Effector memory CD4-positive, alpha-beta T cell (primary cell): ENCODE measurements around the gene LIN28B.

Experiments used
- DNase-seq, 3 donors: peaks; one replicate each; pipeline ENCODE4 v3.0.0-alpha.2; 2020
- H3K27ac ChIP-seq: 2 replicates; pipeline ENCODE4 v1.7.0; 2013; ENCODE audit warnings: mild to moderate bottlenecking, low read length, moderate library complexity; ENCODE audit not compliant: insufficient read depth, poor library complexity, severe bottlenecking
- H3K27me3 ChIP-seq: replicated peaks from 2 replicates; pipeline ENCODE4 v1.7.0; 2013; ENCODE audit warnings: mild to moderate bottlenecking, low read length; ENCODE audit not compliant: insufficient read depth, control insufficient read depth, poor library complexity, severe bottlenecking
- H3K36me3 ChIP-seq: 2 replicates; pipeline ENCODE4 v1.7.0; 2013; ENCODE audit warnings: mild to moderate bottlenecking, low read length, moderate library complexity; ENCODE audit not compliant: control insufficient read depth, insufficient read depth
- H3K4me1 ChIP-seq: 2 replicates; pipeline ENCODE4 v1.7.0; 2013; ENCODE audit warnings: low read length, mild to moderate bottlenecking; ENCODE audit not compliant: control insufficient read depth, insufficient read depth, poor library complexity, severe bottlenecking
- H3K4me3 ChIP-seq: 2 replicates; pipeline ENCODE4 v1.7.0; 2013; ENCODE audit warnings: low read length, low read depth, mild to moderate bottlenecking; ENCODE audit not compliant: insufficient read depth, poor library complexity, severe bottlenecking
- H3K9me3 ChIP-seq: 2 replicates; pipeline ENCODE4 v1.7.0; 2013; ENCODE audit warnings: mild to moderate bottlenecking, low read length, moderate library complexity; ENCODE audit not compliant: control insufficient read depth

LIN28B gene

GRCh38 chr6:105029581-105029980 is 72.7 kb downstream of the LIN28B start:
- H3K4me3 ChIP-seq: no peak overlapping the region
- no peaks in the 10 kb centered on the region for H3K36me3 ChIP-seq
- no peaks in the 10 kb centered on the region for H3K4me1 ChIP-seq
- H3K27ac ChIP-seq: no peak overlapping the region
- H3K27me3 ChIP-seq: no peaks in the 10 kb centered on the region
- no peak for DNase-seq
- no peaks in the 10 kb centered on the region for H3K9me3 ChIP-seq

DNA sequence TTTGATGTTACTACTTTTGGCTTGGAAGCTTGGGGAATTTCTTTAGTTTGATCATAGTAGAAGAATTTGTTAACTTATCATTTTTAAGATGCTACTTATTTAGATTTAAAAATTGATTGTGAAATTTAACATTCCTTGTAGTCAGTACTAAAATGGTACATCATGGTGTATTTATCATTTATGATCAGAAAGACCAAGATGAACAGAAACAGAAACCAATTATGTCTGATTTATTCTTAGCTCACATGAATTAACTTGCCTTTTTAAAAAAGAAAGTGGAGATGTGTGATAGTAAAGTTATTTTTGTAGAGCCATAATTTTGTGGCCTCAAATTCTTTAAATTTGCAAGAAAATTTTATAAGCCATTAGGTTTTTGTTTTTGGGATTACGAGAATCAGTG is 77.6 kb downstream of the LIN28B start:
- no peak for DNase-seq
- H3K4me3 ChIP-seq: no peak overlapping the region
- no peaks in the 10 kb centered on the region for H3K4me1 ChIP-seq
- H3K36me3 ChIP-seq: no peaks in the 10 kb centered on the region
- H3K27me3 ChIP-seq: no peaks in the 10 kb centered on the region
- no peaks in the 10 kb centered on the region for H3K9me3 ChIP-seq
- no peak overlapping the region for H3K27ac ChIP-seq

GRCh38 chr6:105035299-105035698 is 78.4 kb downstream of the LIN28B start:
- Histone ChIP-seq H3K36me3 (no peaks in the 10 kb centered on the region), H3K4me1 (no peaks in the 10 kb centered on the region), H3K9me3 (no peaks in the 10 kb centered on the region), H3K4me3 (no peak overlapping the region), H3K27me3 (no peaks in the 10 kb centered on the region), H3K27ac (no peak overlapping the region)
- DNase-seq: no peak

DNA sequence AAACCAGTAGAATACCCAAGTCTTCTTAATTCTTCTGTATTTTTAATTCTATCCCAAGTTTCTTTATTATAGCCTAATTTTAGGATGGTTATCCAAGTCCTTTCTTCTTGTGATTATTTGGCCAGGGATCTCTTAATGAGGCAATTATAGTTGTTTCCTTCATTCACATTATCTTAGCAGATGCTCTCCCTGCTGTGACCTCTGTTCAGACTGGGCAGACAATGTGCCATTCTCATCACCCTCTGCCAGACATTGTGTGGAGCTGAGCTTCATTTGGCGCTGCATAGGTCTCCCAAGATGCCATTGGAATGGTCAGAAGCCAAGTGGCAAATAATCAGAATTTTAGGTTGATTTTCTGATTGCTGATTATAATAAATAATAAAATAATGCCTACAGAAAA is 79.4 kb downstream of the LIN28B start:
- no peak for DNase-seq
- no peaks in the 10 kb centered on the region for H3K4me1 ChIP-seq
- H3K4me3 ChIP-seq: no peak overlapping the region
- no peaks in the 10 kb centered on the region for H3K27me3 ChIP-seq
- H3K36me3 ChIP-seq: no peaks in the 10 kb centered on the region
- no peak overlapping the region for H3K27ac ChIP-seq
- H3K9me3 ChIP-seq: no peaks in the 10 kb centered on the region

- no peaks in the 10 kb centered on the region for H3K4me1 ChIP-seq
- H3K36me3 ChIP-seq: no peaks in the 10 kb centered on the region
- H3K9me3 ChIP-seq: no peaks in the 10 kb centered on the region
- no peaks in the 10 kb centered on the region for H3K27me3 ChIP-seq
- DNase-seq: no peak
- H3K27ac ChIP-seq: no peak overlapping the region
- H3K4me3 ChIP-seq: no peak overlapping the region
These were observed 81.4 kb downstream of the LIN28B start for GRCh38 chr6:105038259-105038658.

- DNase-seq: no peak
- H3K4me3 ChIP-seq: no peak overlapping the region
- no peak overlapping the region for H3K27ac ChIP-seq
- no peaks in the 10 kb centered on the region for H3K4me1 ChIP-seq
- no peaks in the 10 kb centered on the region for H3K9me3 ChIP-seq
- no peaks in the 10 kb centered on the region for H3K36me3 ChIP-seq
- H3K27me3 ChIP-seq: no peaks in the 10 kb centered on the region
These were observed 85.0 kb downstream of the LIN28B start for GRCh38 chr6:105041880-105042279.

DNA sequence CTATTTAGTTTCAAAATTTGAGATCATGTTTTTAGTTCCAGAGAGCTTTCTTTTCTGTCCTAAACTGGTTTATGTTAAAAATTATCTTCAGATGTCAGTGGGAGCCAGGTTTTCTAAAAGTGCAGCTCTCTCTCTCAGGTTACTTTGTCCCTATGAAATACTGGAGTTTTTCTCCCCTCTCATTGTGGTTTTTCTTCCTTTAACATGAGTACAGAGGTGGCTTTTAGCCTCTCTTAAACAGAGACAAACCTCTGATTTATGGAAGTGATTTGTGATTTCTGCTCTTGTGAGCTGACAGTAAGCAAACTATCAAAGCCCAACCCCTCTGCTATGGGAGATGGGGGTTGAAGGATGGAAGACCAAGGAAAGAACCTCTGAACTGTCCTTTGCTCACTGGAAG is 85.7 kb downstream of the LIN28B start:
- Histone ChIP-seq H3K36me3 (no peaks in the 10 kb centered on the region), H3K27me3 (no peaks in the 10 kb centered on the region), H3K27ac (no peak overlapping the region), H3K4me3 (no peak overlapping the region), H3K4me1 (no peaks in the 10 kb centered on the region), H3K9me3 (no peaks in the 10 kb centered on the region)
- no peak for DNase-seq

DNA sequence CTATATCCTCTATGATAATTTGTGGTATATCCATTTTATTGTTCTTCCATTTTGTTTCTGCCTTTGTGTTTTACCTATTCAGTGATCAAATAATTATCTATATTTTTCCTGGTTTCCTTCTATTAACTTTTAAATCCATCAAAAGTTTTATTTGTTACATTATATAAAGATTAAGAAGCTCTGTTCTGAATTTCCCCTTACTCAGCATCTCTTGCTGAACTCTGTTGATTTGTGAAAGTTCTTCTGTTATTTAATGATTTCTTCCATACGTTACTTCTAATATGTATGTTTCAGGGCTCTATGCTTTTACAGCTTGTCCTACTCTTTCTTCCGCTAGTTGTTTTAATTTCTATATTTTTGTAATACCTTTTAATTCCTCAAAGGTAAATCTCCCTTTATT is 87.1 kb downstream of the LIN28B start:
- no peaks in the 10 kb centered on the region for H3K9me3 ChIP-seq
- no peaks in the 10 kb centered on the region for H3K36me3 ChIP-seq
- H3K4me3 ChIP-seq: no peak overlapping the region
- H3K27ac ChIP-seq: no peak overlapping the region
- H3K27me3 ChIP-seq: no peaks in the 10 kb centered on the region
- no peaks in the 10 kb centered on the region for H3K4me1 ChIP-seq
- DNase-seq: no peak

GRCh38 chr6:105045526-105045925 is 88.6 kb downstream of the LIN28B start:
- Histone ChIP-seq H3K27me3 (no peaks in the 10 kb centered on the region), H3K4me3 (no peak overlapping the region), H3K36me3 (no peaks in the 10 kb centered on the region), H3K9me3 (no peaks in the 10 kb centered on the region), H3K27ac (no peak overlapping the region), H3K4me1 (no peaks in the 10 kb centered on the region)
- DNase-seq: no peak

DNA sequence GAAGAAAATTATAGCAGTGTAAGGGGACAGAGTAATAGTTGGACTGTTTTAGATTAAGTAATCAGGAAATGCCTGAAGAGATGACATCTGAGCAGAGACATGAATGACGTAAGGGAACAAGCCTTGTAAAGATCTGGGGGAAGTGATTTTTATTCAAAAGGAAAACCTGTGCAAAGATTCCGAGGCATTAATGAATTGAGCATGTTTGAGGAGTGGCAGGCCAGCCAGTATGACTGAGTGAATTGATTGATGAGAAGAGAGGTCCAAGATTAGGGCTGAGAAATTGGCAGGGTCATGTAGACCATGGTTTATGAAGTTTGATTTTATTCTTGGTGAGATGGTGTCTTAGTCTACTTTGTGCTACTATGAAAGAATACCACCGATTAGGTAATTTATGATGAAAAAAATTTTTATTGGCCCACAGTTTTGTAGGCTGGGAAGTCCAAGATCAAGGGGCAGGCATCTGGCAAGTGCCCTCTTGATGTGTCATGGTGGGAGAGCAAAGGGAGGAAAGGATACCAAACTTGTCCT is 95.1 kb downstream of the LIN28B start:
- H3K36me3 ChIP-seq: no peaks in the 10 kb centered on the region
- no peaks in the 10 kb centered on the region for H3K27me3 ChIP-seq
- H3K4me3 ChIP-seq: no peak overlapping the region
- no peaks in the 10 kb centered on the region for H3K9me3 ChIP-seq
- H3K27ac ChIP-seq: no peak overlapping the region
- H3K4me1 ChIP-seq: no peaks in the 10 kb centered on the region
- no peak for DNase-seq

GRCh38 chr6:105056646-105057045 is 99.7 kb downstream of the LIN28B start:
- no peaks in the 10 kb centered on the region for H3K4me1 ChIP-seq
- H3K4me3 ChIP-seq: no peak overlapping the region

More at GRCh38 chr6:105056646-105057045, 99.7 kb downstream of the LIN28B start:
- no peaks in the 10 kb centered on the region for H3K9me3 ChIP-seq
- no peaks in the 10 kb centered on the region for H3K27me3 ChIP-seq
- no peaks in the 10 kb centered on the region for H3K36me3 ChIP-seq
- no peak overlapping the region for H3K27ac ChIP-seq
- DNase-seq: no peak
